ENCODE measurements around the gene PCTP.

PCTP gene

GRCh38 chr17:55735731-55736405 is 15.0 kb upstream of the PCTP start:
- H3K9me3 Mint-ChIP-seq, result no peaks in the 10 kb centered on the region
- peak; percentile 46 to 61 (median 59) for TF ChIP-seq CTCF (IDR thresholded peaks at IDR 0.05; ENCODE audit: unreplicated experiment in 3 of 3)
- peaks cover 42% of the 10 kb centered on the region for H3K4me1 Mint-ChIP-seq
- H3K27me3 Mint-ChIP-seq (ENCODE audit: low read depth), result no peaks in the 10 kb centered on the region
- no peak overlapping the region for H3K4me3 Mint-ChIP-seq
- H3K36me3 Mint-ChIP-seq (ENCODE audit: low read depth), result no peaks in the 10 kb centered on the region
- H3K27ac Mint-ChIP-seq, result peak overlapping the region in 1 of 3 experiments; percentile 15

GRCh38 chr17:55737976-55738501 is 12.8 kb upstream of the PCTP start:
- Mint-ChIP-seq H3K4me1 (peaks cover 31% of the 10 kb centered on the region), H3K27ac (no peak overlapping the region), H3K9me3 (no peaks in the 10 kb centered on the region), H3K27me3 (ENCODE audit: low read depth) (peaks cover under 1% of the 10 kb centered on the region), H3K4me3 (no peak overlapping the region), H3K36me3 (ENCODE audit: low read depth) (no peaks in the 10 kb centered on the region)
- TF ChIP-seq CTCF (IDR thresholded peaks at IDR 0.05; ENCODE audit: unreplicated experiment in 3 of 3), result no peak

- Mint-ChIP-seq H3K4me1 (peaks cover 16% of the 10 kb centered on the region), H3K9me3 (no peaks in the 10 kb centered on the region), H3K4me3 (no peak overlapping the region), H3K27ac (peak overlapping the region in 2 of 3 experiments; percentile 10 to 20), H3K36me3 (ENCODE audit: low read depth) (no peaks in the 10 kb centered on the region), H3K27me3 (ENCODE audit: low read depth) (peaks cover 3% of the 10 kb centered on the region)
- TF ChIP-seq CTCF (IDR thresholded peaks at IDR 0.05; ENCODE audit: unreplicated experiment in 3 of 3), result no peak
Observed at GRCh38 chr17:55740511-55741355, 10.1 kb upstream of the PCTP start.

- H3K4me1 Mint-ChIP-seq, result peaks cover 16% of the 10 kb centered on the region
- no peaks in the 10 kb centered on the region for H3K9me3 Mint-ChIP-seq
- TF ChIP-seq CTCF (IDR thresholded peaks at IDR 0.05; ENCODE audit: unreplicated experiment in 3 of 3), result no peak
- no peaks in the 10 kb centered on the region for H3K36me3 Mint-ChIP-seq (ENCODE audit: low read depth)
- H3K27me3 Mint-ChIP-seq (ENCODE audit: low read depth), result peaks cover 3% of the 10 kb centered on the region
- H3K4me3 Mint-ChIP-seq, result no peak overlapping the region
- no peak overlapping the region for H3K27ac Mint-ChIP-seq
Observed at GRCh38 chr17:55741356-55741700, 9.5 kb upstream of the PCTP start.

GRCh38 chr17:55742272-55743102 is 8.4 kb upstream of the PCTP start:
- Mint-ChIP-seq H3K4me1 (peaks cover 16% of the 10 kb centered on the region), H3K27me3 (ENCODE audit: low read depth) (peaks cover 3% of the 10 kb centered on the region), H3K36me3 (ENCODE audit: low read depth) (no peaks in the 10 kb centered on the region), H3K4me3 (no peak overlapping the region), H3K27ac (no peak overlapping the region), H3K9me3 (no peaks in the 10 kb centered on the region)
- no peak for TF ChIP-seq CTCF (IDR thresholded peaks at IDR 0.05; ENCODE audit: unreplicated experiment in 3 of 3)

Measured in nephron (organoid).